Calu3 (cell line): ENCODE measurements around the gene RAB17. TPM values are rescaled to one million over a fixed set of nuclear protein-coding genes. Genes with fewer than 3 reads are reported as not detected.

Source experiments
- BruUV-seq: library from RNA; stranded (reverse); fragments of 400-500 nt; replicated peaks from 2 replicates; lab custom pipeline; 2021; lab: Mats Ljungman, UMichigan
- CTCF ChIA-PET: fragments of 300-600 bp; sonication (Branson Sonifier 250); formaldehyde crosslinking; loops from one replicate; lab custom pipeline; 2022; ENCODE audit warnings: antibody characterized with exemption; lab: Charles Lee
- DNase-seq: peaks from one replicate; pipeline ENCODE4 v3.0.0; 2022
- H3K27ac Mint-ChIP-seq: one replicate; pipeline ENCODE4 v1.8.0; 2022; ENCODE audit warnings: mixed read lengths; ENCODE audit not compliant: unreplicated experiment
- H3K27me3 Mint-ChIP-seq: one replicate; pipeline ENCODE4 v1.8.0; 2022; ENCODE audit warnings: mixed read lengths; ENCODE audit not compliant: unreplicated experiment
- H3K36me3 Mint-ChIP-seq: one replicate; pipeline ENCODE4 v1.8.0; 2022; ENCODE audit warnings: mild to moderate bottlenecking, moderate library complexity, mixed read lengths; ENCODE audit not compliant: insufficient read depth, unreplicated experiment
- H3K4me1 Mint-ChIP-seq: one replicate; pipeline ENCODE4 v1.8.0; 2022; ENCODE audit warnings: mild to moderate bottlenecking, low read depth, mixed read lengths; ENCODE audit not compliant: unreplicated experiment
- H3K4me3 Mint-ChIP-seq: one replicate; pipeline ENCODE4 v1.8.0; 2022; ENCODE audit warnings: mild to moderate bottlenecking, low read depth, moderate library complexity, mixed read lengths; ENCODE audit not compliant: unreplicated experiment
- H3K9me3 Mint-ChIP-seq: one replicate; pipeline ENCODE4 v1.8.0; 2022; ENCODE audit warnings: low read depth, mixed read lengths; ENCODE audit not compliant: unreplicated experiment
- CTCF ChIP-seq: fragments of 200-600 bp; IDR thresholded peaks from one replicate; pipeline ENCODE4 v1.8.0; 2022; ENCODE audit warnings: antibody characterized with exemption; ENCODE audit not compliant: unreplicated experiment
- intact Hi-C: fragments of 100-400 bp; cut with micrococcal nuclease; formaldehyde crosslinking; loops from one replicate; pipeline ENCODE4 v1.10.0; 2022; ENCODE audit not compliant: unreplicated experiment
- total RNA-seq: library from RNA; stranded (reverse); gene quantifications from 2 replicates; pipeline ENCODE4 v1.2.3, GENCODE V29; 2022

RAB17 gene
- total RNA-seq, 1 experiment from 2014 or later = 33.3 TPM

- peaks cover 28% of the 10 kb centered on the region for H3K4me1 Mint-ChIP-seq
- H3K27ac Mint-ChIP-seq = no peak overlapping the region
- H3K27me3 Mint-ChIP-seq = peaks cover 12% of the 10 kb centered on the region
- H3K4me3 Mint-ChIP-seq = no peak overlapping the region
- no peaks in the 10 kb centered on the region for H3K9me3 Mint-ChIP-seq
- CTCF ChIA-PET = interaction anchor here (1.9 kb wide), 1 partner anchor 151 kb away, joined by 8 read pairs; no protein-coding TSS in a partner anchor
- no peak for DNase-seq
- BruUV-seq = no TSS peak
- intact Hi-C loops = loop anchor here (1.0 to 10.0 kb wide), 4 partner anchors 149 to 446 kb away; no protein-coding TSS in a partner anchor
- TF ChIP-seq CTCF = no peak
- peaks cover 12% of the 10 kb centered on the region for H3K36me3 Mint-ChIP-seq
These were observed 19.7 kb downstream of the RAB17 start for GRCh38 chr2:237570776-237571335.

GRCh38 chr2:237569896-237570295 is 20.6 kb downstream of the RAB17 start:
- intact Hi-C loops = loop anchor here (5.0 to 10.0 kb wide), 3 partner anchors 148 to 445 kb away; no protein-coding TSS in a partner anchor
- no peaks in the 10 kb centered on the region for H3K9me3 Mint-ChIP-seq
- H3K4me1 Mint-ChIP-seq = peaks cover 20% of the 10 kb centered on the region

GRCh38 chr2:237569041-237569440 is 21.5 kb downstream of the RAB17 start:
- intact Hi-C loops = no loop called here
- Mint-ChIP-seq H3K4me1 (peaks cover 12% of the 10 kb centered on the region), H3K9me3 (no peaks in the 10 kb centered on the region), H3K27me3 (peaks cover 12% of the 10 kb centered on the region), H3K36me3 (peaks cover 5% of the 10 kb centered on the region), H3K4me3 (no peak overlapping the region), H3K27ac (no peak overlapping the region)
- TF ChIP-seq CTCF = no peak
- no peak for DNase-seq
- CTCF ChIA-PET = no interaction called here
- no TSS peak for BruUV-seq

More at GRCh38 chr2:237569896-237570295, 20.6 kb downstream of the RAB17 start:
- no peak overlapping the region for H3K27ac Mint-ChIP-seq
- peaks cover 12% of the 10 kb centered on the region for H3K27me3 Mint-ChIP-seq
- TF ChIP-seq CTCF = no peak
- H3K4me3 Mint-ChIP-seq = no peak overlapping the region
- CTCF ChIA-PET = no interaction called here
- BruUV-seq = no TSS peak
- peaks cover 5% of the 10 kb centered on the region for H3K36me3 Mint-ChIP-seq
- DNase-seq = no peak

- H3K9me3 Mint-ChIP-seq = no peaks in the 10 kb centered on the region
- TF ChIP-seq CTCF = no peak
- no peak for DNase-seq
- H3K4me3 Mint-ChIP-seq = no peak overlapping the region
- no TSS peak for BruUV-seq
- peaks cover 12% of the 10 kb centered on the region for H3K27me3 Mint-ChIP-seq
- H3K27ac Mint-ChIP-seq = no peak overlapping the region
- intact Hi-C loops = no loop called here
- CTCF ChIA-PET = no interaction called here
- H3K36me3 Mint-ChIP-seq = peaks cover 5% of the 10 kb centered on the region
- H3K4me1 Mint-ChIP-seq = peaks cover 11% of the 10 kb centered on the region
These were observed 22.3 kb downstream of the RAB17 start for GRCh38 chr2:237568121-237568660.
